ENCODE data around the gene ALOXE3.

ALOXE3 gene

GRCh38 chr17:8123695-8124349 lies 5.5 kb upstream of the ALOXE3 start, which contains the start of gene HES7:
TSS of gene HES7 (minus strand) at chr17:8124106. CDS start at chr17:8124084, 22 bp downstream.
- no peak for DNase-seq (ENCODE audit: low read depth)
- H3K4me3 ChIP-seq (ENCODE audit: low read depth, low read length): peak within 1 kb of the TSS; percentile 49
- TF ChIP-seq, protein P1, sequence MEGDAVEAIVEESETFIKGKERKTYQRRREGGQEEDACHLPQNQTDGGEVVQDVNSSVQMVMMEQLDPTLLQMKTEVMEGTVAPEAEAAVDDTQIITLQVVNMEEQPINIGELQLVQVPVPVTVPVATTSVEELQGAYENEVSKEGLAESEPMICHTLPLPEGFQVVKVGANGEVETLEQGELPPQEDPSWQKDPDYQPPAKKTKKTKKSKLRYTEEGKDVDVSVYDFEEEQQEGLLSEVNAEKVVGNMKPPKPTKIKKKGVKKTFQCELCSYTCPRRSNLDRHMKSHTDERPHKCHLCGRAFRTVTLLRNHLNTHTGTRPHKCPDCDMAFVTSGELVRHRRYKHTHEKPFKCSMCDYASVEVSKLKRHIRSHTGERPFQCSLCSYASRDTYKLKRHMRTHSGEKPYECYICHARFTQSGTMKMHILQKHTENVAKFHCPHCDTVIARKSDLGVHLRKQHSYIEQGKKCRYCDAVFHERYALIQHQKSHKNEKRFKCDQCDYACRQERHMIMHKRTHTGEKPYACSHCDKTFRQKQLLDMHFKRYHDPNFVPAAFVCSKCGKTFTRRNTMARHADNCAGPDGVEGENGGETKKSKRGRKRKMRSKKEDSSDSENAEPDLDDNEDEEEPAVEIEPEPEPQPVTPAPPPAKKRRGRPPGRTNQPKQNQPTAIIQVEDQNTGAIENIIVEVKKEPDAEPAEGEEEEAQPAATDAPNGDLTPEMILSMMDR (IDR thresholded peaks at IDR 0.05; ENCODE audit: low read depth, low read length, missing control alignments): no peak

- DNase-seq (ENCODE audit: low read depth): no peak
- H3K4me3 ChIP-seq (ENCODE audit: low read depth, low read length): peak overlapping the region; percentile 49
- TF ChIP-seq, protein P1 (IDR thresholded peaks at IDR 0.05; ENCODE audit: low read depth, low read length, missing control alignments): no peak
Measured at GRCh38 chr17:8122924-8123694, 4.8 kb upstream of the ALOXE3 start.

DNA sequence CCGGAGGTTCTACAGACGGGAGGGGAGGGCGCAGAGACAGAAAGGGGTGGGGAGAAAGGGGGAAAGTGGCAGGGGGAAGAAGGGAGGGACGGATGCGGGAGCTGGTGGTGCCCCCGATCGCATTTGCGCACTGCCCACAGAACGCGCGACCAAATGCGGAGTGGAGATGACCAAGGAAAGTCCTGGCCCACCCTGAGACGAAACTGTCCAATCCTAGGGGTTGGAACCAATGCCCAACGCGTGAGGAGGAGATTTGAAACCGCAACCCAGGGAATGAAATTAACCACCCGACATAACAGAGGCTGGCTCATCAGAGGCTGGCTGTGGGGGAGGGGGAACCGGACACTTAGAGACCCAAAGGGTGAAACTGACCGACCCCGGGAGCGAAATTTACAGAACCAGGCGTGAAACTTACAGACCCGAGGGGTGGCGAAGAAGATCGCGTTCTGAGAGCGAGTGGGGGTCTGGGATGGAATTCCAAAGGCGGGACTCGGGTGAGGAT lies 4.2 kb upstream of the ALOXE3 start:
- DNase-seq (ENCODE audit: low read depth): no peak
- TF ChIP-seq, protein P1 (IDR thresholded peaks at IDR 0.05; ENCODE audit: low read depth, low read length, missing control alignments): no peak
- peak overlapping the region; percentile 49 for H3K4me3 ChIP-seq (ENCODE audit: low read depth, low read length)

DNA sequence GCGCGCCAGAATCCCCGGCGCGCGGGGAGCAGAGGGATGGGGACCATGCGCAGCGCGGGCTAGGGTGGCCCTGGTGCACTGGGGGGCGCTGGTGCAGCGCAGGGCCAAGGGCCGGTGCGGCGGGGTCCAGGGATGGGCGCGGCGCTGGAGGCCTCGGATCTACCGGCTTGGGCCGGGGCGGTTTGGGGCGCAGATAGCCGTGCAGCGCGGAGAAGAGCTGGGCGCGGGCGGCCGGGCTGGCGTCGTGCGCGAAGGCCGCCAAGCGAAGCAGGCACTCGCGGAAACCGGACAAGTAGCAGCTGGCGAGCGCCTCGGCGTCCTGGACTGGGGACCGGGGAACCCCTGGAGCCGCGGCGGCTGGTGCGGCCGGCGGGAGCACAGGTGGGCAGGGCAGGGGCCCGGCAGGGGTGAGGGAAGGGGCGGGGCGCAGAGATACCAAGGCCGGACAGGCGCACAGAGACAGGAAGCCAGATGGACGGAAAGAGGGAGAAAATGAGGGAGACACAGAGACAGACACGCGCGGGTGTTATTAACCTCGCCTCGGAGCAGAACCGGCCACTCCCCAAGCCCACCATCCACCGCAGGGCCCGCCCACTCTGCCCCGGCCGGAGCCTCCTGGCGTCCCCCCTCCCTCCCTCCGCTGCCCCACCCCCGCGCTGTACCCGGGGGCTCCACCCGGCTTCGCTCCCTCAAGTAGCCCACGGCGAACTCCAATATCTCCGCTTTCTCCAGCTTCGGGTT lies 3.5 kb upstream of the ALOXE3 start:
- no peak for DNase-seq (ENCODE audit: low read depth)
- H3K4me3 ChIP-seq (ENCODE audit: low read depth, low read length): peak overlapping the region; percentile 49
- TF ChIP-seq, protein P1 (IDR thresholded peaks at IDR 0.05; ENCODE audit: low read depth, low read length, missing control alignments): peak; percentile 59

- peak overlapping the region; percentile 49 for H3K4me3 ChIP-seq (ENCODE audit: low read depth, low read length)
- DNase-seq (ENCODE audit: low read depth): no peak
- TF ChIP-seq, protein P1 (IDR thresholded peaks at IDR 0.05; ENCODE audit: low read depth, low read length, missing control alignments): no peak
Measured at GRCh38 chr17:8121407-8121680, 3.0 kb upstream of the ALOXE3 start.

- DNase-seq (ENCODE audit: low read depth): peak; percentile 52
- peak overlapping the region; percentile 49 for H3K4me3 ChIP-seq (ENCODE audit: low read depth, low read length)
- TF ChIP-seq, protein P1 (IDR thresholded peaks at IDR 0.05; ENCODE audit: low read depth, low read length, missing control alignments): peak; percentile 66
Measured at GRCh38 chr17:8120520-8121406, 2.4 kb upstream of the ALOXE3 start.

All from GM12864 (cell line).